ENCODE data around the gene GPR107.

- TF ChIP-seq CTCF (IDR thresholded peaks at IDR 0.05) (no peak), POLR2AphosphoS5 (IDR thresholded peaks at IDR 0.05) (no peak)
Measured at GRCh38 chr9:130101915-130102314, 48.2 kb downstream of the GPR107 start.
